ENCODE measurements around the gene TDRD1.

TDRD1 gene

DNA sequence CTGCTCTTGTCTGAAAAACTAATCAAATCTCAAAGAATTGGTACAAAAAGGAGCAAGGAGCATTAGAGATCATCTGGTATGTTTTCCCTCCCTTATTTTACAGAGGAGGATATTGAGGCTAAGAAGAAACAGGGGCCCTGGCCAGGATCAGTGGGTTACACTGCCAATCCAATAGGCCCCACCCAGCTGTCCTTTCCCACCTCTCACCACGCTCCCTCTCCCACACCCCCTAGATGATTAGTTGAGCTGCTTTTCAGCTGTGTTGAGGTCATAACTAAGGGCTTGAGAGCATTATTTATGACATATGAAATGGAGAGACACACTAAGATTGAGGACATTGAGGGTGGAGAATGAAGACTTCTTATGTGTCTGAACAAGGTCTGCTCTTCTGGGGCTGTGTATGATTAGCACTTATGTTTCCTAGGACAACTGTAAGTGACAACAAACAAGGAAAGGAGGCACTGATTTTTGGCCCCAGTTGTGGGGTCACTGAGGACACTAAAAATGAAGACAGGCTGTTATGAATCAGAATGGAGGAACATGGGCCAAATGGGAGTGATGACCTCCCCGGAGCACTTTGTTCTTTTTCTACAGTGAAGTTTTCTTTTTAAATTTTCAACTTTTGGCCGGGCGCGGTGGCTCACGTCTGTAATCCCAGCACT, 86.4 kb downstream of the TDRD1 start:
- no peak for DNase-seq (ENCODE audit: low read depth)

DNA sequence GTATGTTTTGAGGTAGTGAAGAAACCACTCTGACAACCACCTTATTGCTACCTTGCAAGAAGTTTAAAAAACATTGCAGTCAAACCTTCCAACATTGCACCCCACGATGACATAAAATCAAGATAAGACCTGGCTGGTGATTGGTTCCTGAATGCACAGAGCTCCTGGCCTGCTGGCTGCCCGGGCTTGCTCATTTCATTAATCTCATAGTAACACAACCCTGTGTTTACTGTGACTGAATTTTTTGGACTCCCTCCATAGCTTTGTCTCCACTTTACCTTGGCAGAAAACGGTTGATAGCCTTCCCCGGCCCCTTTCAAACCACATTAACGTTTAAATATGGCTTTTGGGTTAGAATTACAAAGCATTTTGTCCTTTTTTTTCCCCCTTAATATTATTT, 87.4 kb downstream of the TDRD1 start:
- no peak for DNase-seq (ENCODE audit: low read depth)

DNA sequence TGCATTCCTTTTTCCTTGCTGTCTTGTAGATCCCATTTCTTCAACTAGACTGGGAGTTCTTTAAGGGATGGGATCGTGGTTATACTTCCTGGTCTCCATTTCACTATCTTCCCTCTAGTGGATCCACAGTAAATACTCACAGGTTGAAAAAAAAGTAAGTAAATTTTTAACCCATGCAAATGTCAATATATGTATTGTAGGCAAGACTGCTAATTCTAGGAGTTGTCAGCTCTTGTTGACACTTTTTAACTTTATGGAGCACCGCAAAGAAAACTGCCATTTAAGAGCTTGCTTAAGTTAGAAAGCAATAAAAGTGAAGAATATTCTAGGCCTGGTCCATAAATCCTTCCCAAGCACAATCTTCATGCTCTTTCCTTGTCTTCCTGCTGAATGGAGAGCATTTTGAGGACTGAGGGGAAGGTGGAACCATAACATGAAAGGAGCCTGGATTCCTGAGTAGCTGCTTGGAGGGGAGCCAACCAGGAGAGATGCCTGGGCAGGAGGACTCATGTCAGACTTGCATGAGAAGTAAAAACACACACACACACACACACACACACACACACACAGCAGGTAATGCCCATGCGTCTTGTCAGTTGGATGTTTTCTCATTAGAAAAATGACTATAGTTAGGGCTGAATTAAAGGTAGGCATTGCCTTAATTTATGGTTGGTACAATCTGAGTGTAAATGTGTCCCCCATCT, 92.1 kb downstream of the TDRD1 start:
- no peak for DNase-seq (ENCODE audit: low read depth)

DNA sequence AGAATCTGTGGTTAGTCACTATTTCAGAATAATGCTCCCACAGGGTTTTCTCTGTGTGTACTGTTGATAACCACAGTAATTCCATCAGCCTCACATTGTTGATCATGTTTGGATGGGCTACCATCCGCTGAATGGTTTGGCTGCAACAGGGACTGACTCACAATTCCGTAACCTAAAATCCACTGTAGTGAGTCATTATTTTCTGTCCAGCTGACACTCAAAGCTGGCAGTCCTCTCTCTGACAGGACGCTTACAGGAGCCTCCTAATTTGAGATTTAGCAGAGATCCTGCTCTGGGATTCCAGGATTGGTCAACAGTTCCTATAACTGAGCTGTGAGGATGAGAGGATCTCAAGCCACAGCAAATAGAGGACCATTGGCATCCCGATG, 92.6 kb downstream of the TDRD1 start:
- no peak for DNase-seq (ENCODE audit: low read depth)

DNA sequence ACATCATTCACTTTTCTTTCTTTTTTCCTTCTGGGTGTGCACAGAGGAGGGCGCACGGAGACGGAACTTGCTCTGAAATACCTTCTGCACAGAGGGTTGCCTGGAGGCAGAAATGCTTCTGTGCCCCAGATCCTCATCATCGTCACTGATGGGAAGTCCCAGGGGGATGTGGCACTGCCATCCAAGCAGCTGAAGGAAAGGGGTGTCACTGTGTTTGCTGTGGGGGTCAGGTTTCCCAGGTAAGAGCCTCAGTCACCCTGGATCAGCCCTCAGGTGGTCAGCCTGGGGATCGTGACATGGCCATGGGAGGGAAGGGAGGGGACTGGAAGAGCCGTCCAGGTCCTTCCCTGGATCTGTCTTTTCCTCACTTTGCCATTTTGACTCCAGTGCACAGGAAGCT, 93.5 kb downstream of the TDRD1 start:
- DNase-seq (ENCODE audit: low read depth) = no peak

DNA sequence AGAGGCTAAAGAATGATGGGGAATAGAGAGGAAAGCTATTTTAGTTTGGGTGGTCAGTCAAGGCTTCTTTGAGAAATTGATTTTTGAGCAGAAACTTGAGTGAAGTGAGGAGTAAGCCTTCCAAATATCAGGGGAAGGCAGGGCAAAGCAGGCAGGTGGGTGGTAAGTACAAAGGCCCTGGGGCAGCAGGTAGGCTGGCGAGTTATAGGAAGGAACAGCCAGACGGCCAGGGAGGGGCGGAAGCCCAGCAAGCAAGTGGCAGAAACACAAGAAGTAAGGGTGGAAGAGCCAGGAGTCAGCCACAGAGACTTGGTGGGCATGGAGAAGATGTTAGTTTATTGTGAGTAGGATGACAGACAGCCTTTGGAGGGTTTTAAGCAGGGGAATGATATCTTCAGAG, 94.8 kb downstream of the TDRD1 start:
- no peak for DNase-seq (ENCODE audit: low read depth)

DNA sequence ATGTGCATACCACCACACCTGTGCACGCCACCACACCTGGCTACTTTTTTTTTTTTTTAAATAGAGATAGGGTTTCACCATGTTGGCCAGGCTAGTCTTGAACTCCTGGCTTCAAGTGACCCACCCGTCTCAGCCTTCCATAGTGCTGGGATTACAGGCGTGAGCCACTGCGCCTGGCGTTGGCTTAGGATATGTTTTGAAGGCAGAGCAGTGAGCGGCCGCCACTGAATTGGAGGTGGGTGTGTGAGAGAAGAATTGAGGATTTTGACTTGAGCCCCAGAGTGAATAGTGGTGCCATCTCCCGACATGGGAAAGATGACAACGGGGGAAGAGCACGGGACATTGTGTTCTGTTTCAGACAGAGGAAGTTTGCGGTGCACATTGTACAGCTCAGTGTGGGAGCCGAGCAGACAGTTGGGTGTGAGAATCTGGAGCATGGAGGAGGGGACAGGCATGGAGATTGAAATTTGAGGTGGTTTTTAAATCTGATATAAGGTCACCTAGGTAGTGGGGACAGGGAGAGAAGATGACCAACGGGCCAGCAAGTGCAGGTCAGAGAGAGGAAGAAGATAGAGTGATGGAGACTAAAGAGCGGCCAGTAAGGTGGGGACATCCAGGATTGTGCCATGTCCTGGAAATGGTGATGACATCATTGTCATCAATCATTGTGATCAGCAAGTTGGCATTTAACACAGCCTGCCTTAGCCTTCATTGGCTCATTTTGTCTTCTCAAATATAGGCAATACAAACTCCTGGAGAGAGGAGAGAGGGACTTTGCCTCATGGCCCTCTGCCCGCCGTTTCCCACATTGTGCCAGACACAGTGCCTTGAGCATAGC, 95.7 kb downstream of the TDRD1 start:
- no peak for DNase-seq (ENCODE audit: low read depth)

DNA sequence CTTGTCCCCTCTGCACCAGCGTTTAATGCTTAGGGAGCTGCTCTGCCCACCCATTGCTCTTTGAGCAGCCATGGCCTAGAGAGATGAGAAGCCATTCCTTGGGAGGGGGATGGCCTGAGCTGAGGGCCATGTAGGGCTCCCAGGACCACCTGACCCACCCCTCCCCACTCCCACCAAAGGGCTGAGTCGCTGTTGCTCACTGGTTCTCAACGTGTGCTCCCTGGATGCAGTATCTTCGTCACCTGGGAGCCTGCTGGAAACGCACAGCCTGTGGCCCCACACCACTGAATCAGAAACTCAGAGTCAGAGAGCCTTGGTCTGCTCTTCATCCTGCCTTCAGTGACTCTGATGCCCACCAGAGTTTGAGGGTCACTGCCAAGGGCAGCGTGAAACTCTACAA, 96.9 kb downstream of the TDRD1 start:
- no peak for DNase-seq (ENCODE audit: low read depth)

DNA sequence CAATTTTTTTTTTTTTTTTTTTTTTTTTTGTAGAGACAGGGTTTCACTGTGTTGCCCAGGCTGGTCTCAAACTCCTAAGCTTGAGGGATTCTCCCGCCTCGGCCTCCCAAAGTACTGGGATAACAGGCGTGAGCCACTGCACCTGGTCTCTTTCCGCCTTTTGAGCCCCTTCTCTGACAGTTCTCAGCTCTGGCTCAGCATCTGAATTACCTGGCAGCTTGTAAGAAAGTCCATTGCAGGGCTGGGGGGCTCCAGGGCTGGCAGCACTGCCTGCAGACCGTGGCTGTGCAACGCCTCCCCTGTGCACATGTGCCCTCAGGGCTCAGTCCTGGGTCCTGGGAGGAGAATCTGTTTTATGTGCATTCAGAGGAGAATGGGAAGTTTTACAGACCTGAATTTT, 97.5 kb downstream of the TDRD1 start:
- no peak for DNase-seq (ENCODE audit: low read depth)

DNA sequence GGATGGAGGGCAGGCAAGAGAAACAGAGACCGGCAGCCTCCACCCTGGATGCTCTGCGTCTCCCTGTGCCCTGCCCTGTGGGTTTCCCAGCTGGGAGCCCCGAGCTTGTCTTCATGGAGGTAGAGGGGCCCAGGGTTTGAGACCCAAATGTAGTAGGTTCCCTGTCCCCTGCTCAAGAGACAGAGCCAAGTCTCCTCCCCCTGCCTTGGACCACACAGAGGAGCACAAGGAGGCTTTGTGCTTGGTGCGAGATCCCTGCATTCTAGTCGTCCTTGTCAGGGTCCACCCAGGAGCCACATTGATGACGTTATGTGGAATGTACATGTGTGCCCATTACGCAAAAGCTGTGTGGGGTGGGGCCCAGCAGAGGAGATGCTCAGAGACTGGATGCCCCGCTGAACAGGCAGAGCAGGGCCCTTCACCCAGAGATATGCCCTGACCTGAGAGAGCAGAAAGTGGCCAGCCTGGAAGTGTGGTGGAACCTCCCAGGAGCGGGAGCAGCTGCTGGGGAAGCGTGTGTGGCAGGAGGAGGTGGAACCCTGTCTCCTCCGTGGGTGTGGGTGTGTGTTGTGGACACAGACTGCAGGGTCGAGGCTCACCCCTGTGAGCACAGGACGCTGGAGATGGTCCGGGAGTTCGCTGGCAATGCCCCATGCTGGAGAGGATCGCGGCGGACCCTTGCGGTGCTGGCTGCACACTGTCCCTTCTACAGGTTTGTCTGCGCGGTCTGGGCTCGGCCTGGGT, 99.2 kb downstream of the TDRD1 start:
- DNase-seq (ENCODE audit: low read depth) = no peak

DNA sequence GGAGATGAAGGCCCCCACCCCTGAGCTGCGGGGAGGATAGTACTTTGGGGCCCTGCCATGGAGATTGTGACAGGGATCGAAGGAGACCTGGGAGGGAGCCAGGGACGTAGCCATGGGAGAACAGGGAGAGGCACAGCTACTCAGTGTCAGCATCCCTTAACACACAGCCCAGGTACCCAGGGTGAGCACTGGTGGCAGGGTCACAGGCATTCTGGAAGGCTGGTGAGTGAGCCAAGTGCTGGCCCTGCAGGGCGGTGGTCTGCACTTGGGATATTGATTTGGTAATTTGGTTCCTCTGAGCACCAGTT, 99.7 kb downstream of the TDRD1 start:
- DNase-seq (ENCODE audit: low read depth) = no peak

DNA sequence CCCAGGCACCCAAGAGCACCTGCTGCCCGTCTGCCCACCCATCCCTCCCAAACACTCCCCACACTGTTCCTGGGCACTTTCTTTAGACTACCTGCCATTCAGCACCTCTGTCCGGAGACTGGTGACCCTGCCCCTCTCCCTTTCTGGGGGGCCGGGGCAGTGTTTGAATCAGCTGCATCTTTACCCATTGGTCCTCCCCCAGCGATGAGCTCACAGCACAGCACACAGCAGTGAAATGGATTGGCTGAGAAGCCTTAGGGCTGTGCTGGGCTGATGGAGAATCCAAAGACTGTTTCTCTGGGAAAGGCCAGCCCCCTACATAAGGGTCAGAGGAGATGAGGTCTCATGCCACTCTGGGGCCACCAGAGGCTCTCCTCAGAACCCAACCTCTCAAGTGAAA, 100.1 kb downstream of the TDRD1 start:
- DNase-seq (ENCODE audit: low read depth) = no peak

DNA sequence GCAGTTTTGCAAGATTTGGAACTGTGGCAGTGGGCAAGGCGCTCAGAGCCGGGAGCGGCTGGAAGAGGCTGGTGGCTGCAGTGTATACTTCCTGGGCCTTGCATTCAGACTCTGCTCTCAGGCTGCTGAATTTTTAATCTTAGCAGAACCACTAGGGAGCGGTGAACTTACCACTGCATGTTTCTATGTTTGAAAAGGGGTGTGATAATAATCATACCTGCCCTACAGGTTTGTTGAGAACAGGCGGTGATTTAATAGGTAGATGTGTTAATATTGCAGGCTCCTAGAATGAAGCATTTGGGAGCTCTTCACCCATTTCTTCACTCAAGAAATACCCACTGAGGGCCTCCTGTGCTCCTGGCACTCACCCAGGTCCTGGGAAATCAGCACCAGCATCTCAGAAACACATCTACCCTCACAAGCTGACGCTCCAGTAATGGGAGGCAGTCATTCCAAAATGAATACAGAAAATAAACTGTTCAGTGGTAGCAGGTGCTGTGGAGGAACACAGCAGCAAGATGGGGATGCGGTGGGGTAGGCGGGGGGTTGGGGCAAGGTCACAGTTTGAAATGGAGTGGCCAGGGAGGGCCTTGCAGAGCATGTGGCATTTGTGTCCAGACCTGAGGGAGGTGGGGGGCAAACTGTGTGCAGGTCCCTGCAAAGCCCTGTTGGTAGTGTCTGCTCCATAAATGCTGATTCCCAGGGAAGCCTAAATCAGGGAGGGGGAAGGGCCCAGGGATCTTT, 100.9 kb downstream of the TDRD1 start:
- no peak for DNase-seq (ENCODE audit: low read depth)

DNA sequence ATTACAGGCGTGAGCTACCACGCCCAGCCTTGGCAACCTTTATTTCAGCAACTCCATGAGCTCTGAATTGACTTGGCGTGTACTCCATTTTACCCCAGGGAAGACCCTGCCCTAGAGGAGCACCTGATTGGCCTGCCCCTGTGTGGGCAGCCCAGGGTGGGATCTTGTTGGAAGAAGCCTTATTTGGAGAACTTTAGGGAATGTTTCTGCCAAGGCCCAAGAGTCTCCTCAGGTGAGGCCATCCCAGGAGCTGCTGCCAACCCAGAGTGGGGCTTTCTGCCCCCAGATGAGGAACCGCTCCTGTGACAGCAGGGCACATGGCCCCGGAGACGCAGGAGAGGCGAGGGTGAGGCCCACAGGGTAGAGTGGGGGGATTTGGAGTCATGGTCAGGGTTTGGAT, 101.9 kb downstream of the TDRD1 start:
- no peak for DNase-seq (ENCODE audit: low read depth)

DNA sequence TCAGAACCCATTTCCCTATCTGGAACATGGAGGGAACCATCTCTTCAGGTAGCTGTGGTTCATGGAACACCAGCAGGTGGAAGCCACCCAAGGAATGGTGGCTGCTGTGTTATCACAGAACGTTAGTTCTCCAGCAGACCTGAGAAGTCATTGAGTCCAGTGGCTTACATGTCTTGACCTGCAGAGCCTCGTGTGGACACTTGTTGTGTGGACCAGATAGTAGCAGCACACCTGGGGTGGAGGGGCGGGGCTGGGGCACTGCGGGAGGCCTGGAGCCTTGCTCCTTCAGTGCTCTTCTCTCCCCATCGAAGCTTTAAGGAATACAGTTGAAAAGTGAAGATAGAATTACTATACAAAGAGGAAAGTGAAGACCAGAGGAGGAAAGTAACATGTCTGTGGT, 102.3 kb downstream of the TDRD1 start:
- DNase-seq (ENCODE audit: low read depth) = no peak
